Mesothelial cell of epicardium (in vitro differentiated cells): ENCODE results near the gene TNRC18. TPM values are rescaled to one million over a fixed set of nuclear protein-coding genes. Genes with fewer than 3 reads are reported as not detected.

Source experiments
- DNase-seq, 2 experiments: peaks; one replicate each; pipeline ENCODE4 v3.0.0; 2021; ENCODE audit warnings: low spot score in 2 of 2; ENCODE audit not compliant: unreplicated experiment in 2 of 2
- H3K27ac Mint-ChIP-seq: 2 replicates; pipeline ENCODE4 v1.8.0; 2021; ENCODE audit warnings: mixed read lengths
- H3K27me3 Mint-ChIP-seq: 2 replicates; pipeline ENCODE4 v1.8.0; 2021; ENCODE audit warnings: low read depth, mixed read lengths
- H3K36me3 Mint-ChIP-seq: 2 replicates; pipeline ENCODE4 v1.8.0; 2021; ENCODE audit warnings: mixed read lengths
- H3K4me1 Mint-ChIP-seq: 2 replicates; pipeline ENCODE4 v1.8.0; 2021; ENCODE audit warnings: mixed read lengths
- H3K4me3 Mint-ChIP-seq: 2 replicates; pipeline ENCODE4 v1.8.0; 2021; ENCODE audit warnings: mild to moderate bottlenecking, moderate library complexity, mixed read lengths
- H3K9me3 Mint-ChIP-seq: 2 replicates; pipeline ENCODE4 v1.8.0; 2021; ENCODE audit warnings: mixed read lengths
- CTCF ChIP-seq: fragments of 200-600 bp; sonication (generic); IDR thresholded peaks from one replicate; pipeline ENCODE4 v1.5.0; 2021; ENCODE audit warnings: antibody characterized with exemption; ENCODE audit not compliant: unreplicated experiment
- total RNA-seq: library from RNA; stranded (reverse); gene quantifications from 3 replicates; pipeline ENCODE4 v1.2.1, GENCODE V29; 2021

TNRC18 gene
- total RNA-seq, 1 donor from 2014 or later, result 171 TPM

- Mint-ChIP-seq H3K27ac (no peak overlapping the region), H3K4me3 (no peak overlapping the region), H3K9me3 (no peaks in the 10 kb centered on the region)
Observed at GRCh38 chr7:5467645-5468044, 44.0 kb upstream of the TNRC18 start.

GRCh38 chr7:5466551-5466950, 42.9 kb upstream of the TNRC18 start:
- no peaks in the 10 kb centered on the region for H3K36me3 Mint-ChIP-seq
- peaks cover 3% of the 10 kb centered on the region for H3K4me1 Mint-ChIP-seq
- H3K4me3 Mint-ChIP-seq, result no peak overlapping the region

More at GRCh38 chr7:5467645-5468044, 44.0 kb upstream of the TNRC18 start:
- no peaks in the 10 kb centered on the region for H3K27me3 Mint-ChIP-seq
- TF ChIP-seq CTCF, result no peak
- H3K4me1 Mint-ChIP-seq, result no peaks in the 10 kb centered on the region
- H3K36me3 Mint-ChIP-seq, result peaks cover under 1% of the 10 kb centered on the region
- no peak for DNase-seq

DNA sequence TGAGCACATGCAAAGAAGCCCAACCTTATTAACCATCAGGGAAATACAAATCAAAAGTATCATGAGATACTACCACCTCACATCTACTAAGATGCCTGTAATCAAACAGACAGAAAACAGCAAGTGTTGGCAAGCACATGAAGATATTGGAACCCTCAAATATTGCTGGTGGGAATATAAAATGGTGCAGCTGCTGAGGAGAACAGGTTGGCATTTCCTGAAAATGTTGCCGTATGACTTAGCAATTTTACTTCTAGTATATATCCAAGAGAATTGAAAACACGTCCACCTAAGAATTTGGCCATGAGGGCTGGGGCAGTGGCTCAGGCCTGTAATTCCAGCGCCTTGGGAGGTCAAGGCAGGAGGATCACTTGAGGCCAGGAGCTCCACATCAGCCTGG, 39.4 kb upstream of the TNRC18 start:
- Mint-ChIP-seq H3K4me1 (peaks cover 3% of the 10 kb centered on the region), H3K9me3 (no peaks in the 10 kb centered on the region), H3K36me3 (no peaks in the 10 kb centered on the region), H3K27me3 (no peaks in the 10 kb centered on the region), H3K27ac (no peak overlapping the region), H3K4me3 (no peak overlapping the region)
- no peak for DNase-seq
- no peak for TF ChIP-seq CTCF

More at GRCh38 chr7:5466551-5466950, 42.9 kb upstream of the TNRC18 start:
- no peak for TF ChIP-seq CTCF
- Mint-ChIP-seq H3K9me3 (no peaks in the 10 kb centered on the region), H3K27me3 (no peaks in the 10 kb centered on the region), H3K27ac (no peak overlapping the region)
- no peak for DNase-seq

GRCh38 chr7:5462216-5462615, 38.6 kb upstream of the TNRC18 start:
- Mint-ChIP-seq H3K4me1 (peaks cover 5% of the 10 kb centered on the region), H3K4me3 (no peak overlapping the region), H3K27ac (no peak overlapping the region), H3K9me3 (no peaks in the 10 kb centered on the region), H3K36me3 (no peaks in the 10 kb centered on the region), H3K27me3 (no peaks in the 10 kb centered on the region)
- DNase-seq, result no peak
- no peak for TF ChIP-seq CTCF

DNA sequence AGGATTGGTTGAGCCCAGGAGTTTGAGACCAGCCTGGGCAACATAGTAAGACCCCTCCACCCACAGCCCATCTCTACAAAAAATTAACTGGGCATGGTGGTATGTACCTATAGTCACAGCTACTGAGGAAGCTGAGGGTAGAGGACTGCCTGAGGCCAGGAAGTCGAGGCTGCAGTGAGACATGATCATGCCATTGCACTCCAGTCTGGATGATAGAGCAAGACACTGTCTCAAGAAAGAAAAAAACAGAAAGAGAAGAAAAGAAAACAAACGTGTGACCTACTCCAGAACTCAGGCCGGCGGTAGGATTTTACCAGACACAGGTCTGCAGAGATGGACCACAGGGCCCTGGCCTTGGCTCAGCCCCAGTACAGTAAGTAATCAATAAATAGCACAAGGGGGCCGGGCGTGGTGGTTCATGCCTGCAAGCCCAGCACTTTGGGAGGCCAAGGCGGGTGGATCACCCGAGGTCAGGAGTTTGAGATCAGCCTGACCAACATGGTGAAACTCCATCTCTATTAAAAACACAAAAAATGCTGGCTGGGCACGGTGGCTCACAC, 35.4 kb upstream of the TNRC18 start:
- H3K27me3 Mint-ChIP-seq, result peaks cover 20% of the 10 kb centered on the region
- H3K4me3 Mint-ChIP-seq, result no peak overlapping the region
- no peak for DNase-seq
- peaks cover 5% of the 10 kb centered on the region for H3K4me1 Mint-ChIP-seq
- TF ChIP-seq CTCF, result no peak
- H3K9me3 Mint-ChIP-seq, result no peaks in the 10 kb centered on the region
- H3K27ac Mint-ChIP-seq, result no peak overlapping the region
- no peaks in the 10 kb centered on the region for H3K36me3 Mint-ChIP-seq

DNA sequence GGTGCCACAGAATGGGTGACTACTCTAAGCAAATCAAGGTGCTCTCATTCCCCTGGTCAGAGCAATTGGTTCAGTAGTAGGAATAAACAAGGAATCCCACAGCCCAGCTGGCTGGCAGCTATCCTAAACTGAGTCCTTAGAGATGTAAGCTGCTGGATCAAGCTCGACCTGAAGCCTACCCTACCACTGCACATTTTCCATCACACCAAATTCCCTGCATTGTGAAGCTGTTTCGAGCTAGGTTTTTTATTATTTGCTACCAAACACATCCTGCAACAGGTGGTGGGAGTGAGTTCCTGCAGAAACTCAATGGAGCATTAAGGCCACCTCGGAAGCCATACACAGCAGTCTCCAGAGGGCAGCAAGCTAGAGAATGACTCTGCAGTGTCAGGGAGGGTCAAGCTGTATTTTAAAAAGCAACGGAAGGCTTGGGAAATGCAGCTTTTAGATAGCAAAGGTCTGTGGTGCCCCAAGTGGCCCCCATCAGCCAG, 33.7 kb upstream of the TNRC18 start:
- H3K4me3 Mint-ChIP-seq, result no peak overlapping the region
- no peaks in the 10 kb centered on the region for H3K9me3 Mint-ChIP-seq
- no peak overlapping the region for H3K27ac Mint-ChIP-seq
- TF ChIP-seq CTCF, result no peak
- no peaks in the 10 kb centered on the region for H3K36me3 Mint-ChIP-seq
- no peak for DNase-seq
- peaks cover 8% of the 10 kb centered on the region for H3K4me1 Mint-ChIP-seq
- H3K27me3 Mint-ChIP-seq, result peaks cover 20% of the 10 kb centered on the region
